Kidney (tissue), 14 donors: ENCODE results near the gene BMP7. TPM values are rescaled to one million over a fixed set of nuclear protein-coding genes. Genes with fewer than 3 reads are reported as not detected.

ENCODE experiments used
- DNase-seq, 5 donors: peaks; one replicate each; pipeline ENCODE4 v3.0.0-alpha.2; 2013 to 2020
- FAIRE-seq: peaks from 2 replicates; lab custom pipeline; 2012; peaks lifted over from hg19 to GRCh38; lab: Jason Lieb, UNC
- H3K27ac ChIP-seq, 2 donors: one replicate each; pipeline ENCODE4 v1.7.0; 2013; ENCODE audit warnings: low read depth in 2 of 2, low read length in 2 of 2, inconsistent platforms in 1 of 2
- H3K27me3 ChIP-seq: one replicate; pipeline ENCODE4 v1.7.1; 2013; ENCODE audit warnings: low read length, inconsistent platforms; ENCODE audit not compliant: control insufficient read depth, insufficient read depth
- H3K36me3 ChIP-seq, 3 donors: one replicate each; pipeline versions ENCODE4 v1.7.0 to v1.7.1; 2013; ENCODE audit warnings: low read length in 3 of 3, control low read depth in 1 of 3, inconsistent platforms in 1 of 3; ENCODE audit not compliant: insufficient read depth in 3 of 3, control insufficient read depth in 2 of 3
- H3K4me1 ChIP-seq, 3 donors: one replicate each; pipeline versions ENCODE4 v1.7.0 to v1.7.1; 2013; ENCODE audit warnings: low read length in 3 of 3, inconsistent platforms in 1 of 3, low read depth in 1 of 3; ENCODE audit not compliant: control insufficient read depth in 2 of 3, insufficient read depth in 2 of 3
- H3K4me3 ChIP-seq, 3 donors: one replicate each; pipeline versions ENCODE4 v1.7.0 to v1.8.1; 2013; ENCODE audit warnings: low read length in 3 of 3, control low read depth in 1 of 3, inconsistent platforms in 1 of 3
- H3K9ac ChIP-seq, 3 donors: one replicate each; pipeline versions ENCODE4 v1.7.0 to v1.7.1; 2013; ENCODE audit warnings: low read length in 3 of 3, control low read depth in 1 of 3, inconsistent platforms in 1 of 3
- H3K9me3 ChIP-seq, 3 donors: one replicate each; pipeline versions ENCODE4 v1.7.0 to v1.7.1; 2013; ENCODE audit warnings: low read length in 3 of 3, control low read depth in 1 of 3, inconsistent platforms in 1 of 3; ENCODE audit not compliant: control insufficient read depth in 2 of 3, insufficient read depth in 1 of 3
- intact Hi-C: fragments of 100-400 bp; cut with DNase I; formaldehyde crosslinking; loops from one replicate; pipeline ENCODE4 v1.11.1; 2022
- polyA plus RNA-seq: library from polyadenylated mRNA; stranded (reverse); fragments of 350-450 nt; fragmentation: Illumina TruSeq; extraction: RNeasy Lipid Tissue Mini Kit (QIAGEN cat#74804); gene quantifications from one replicate; pipeline ENCODE4 v1.2.3, GENCODE V29; 2014; ENCODE audit warnings: low read depth, low replicate concordance; ENCODE audit not compliant: insufficient read depth
- total RNA-seq: library from RNA; stranded (reverse); fragmentation: NEBNext Ultra II Directional; extraction: Animal tissue kit (Norgen Biotek cat#: 25700); gene quantifications from one replicate; pipeline ENCODE4 v1.2.1, GENCODE V29; 2021
- TF ChIP-seq, protein P1 (sequence below): IDR thresholded peaks from 3 replicates; pipeline ENCODE4 v1.5.1; 2012; ENCODE audit warnings: mild to moderate bottlenecking, moderate library complexity, borderline replicate concordance; ENCODE audit not compliant: insufficient read depth; ENCODE audit errors: extremely low read depth
- donor health status: control.
- donor health status: control.
- donor health status: control.
- donor health status: control.
- donor health status: control.
- donor health status: DM: yes; HTN: yes; CAD: no.
- donor health status: Normal renal cell carcinoma (clear cell type).

Gene BMP7
- total and polyA plus RNA-seq, 2 donors from 2014 or later: 1.6 to 11.3 TPM

- H3K4me1 ChIP-seq: peaks cover 0 to 3% (median 0%) of the 10 kb centered on the region in 3 donors
- H3K27me3 ChIP-seq: no peaks in the 10 kb centered on the region
- TF ChIP-seq, protein P1, sequence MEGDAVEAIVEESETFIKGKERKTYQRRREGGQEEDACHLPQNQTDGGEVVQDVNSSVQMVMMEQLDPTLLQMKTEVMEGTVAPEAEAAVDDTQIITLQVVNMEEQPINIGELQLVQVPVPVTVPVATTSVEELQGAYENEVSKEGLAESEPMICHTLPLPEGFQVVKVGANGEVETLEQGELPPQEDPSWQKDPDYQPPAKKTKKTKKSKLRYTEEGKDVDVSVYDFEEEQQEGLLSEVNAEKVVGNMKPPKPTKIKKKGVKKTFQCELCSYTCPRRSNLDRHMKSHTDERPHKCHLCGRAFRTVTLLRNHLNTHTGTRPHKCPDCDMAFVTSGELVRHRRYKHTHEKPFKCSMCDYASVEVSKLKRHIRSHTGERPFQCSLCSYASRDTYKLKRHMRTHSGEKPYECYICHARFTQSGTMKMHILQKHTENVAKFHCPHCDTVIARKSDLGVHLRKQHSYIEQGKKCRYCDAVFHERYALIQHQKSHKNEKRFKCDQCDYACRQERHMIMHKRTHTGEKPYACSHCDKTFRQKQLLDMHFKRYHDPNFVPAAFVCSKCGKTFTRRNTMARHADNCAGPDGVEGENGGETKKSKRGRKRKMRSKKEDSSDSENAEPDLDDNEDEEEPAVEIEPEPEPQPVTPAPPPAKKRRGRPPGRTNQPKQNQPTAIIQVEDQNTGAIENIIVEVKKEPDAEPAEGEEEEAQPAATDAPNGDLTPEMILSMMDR: no peak
- H3K4me3 ChIP-seq: no peak overlapping the region
- no peak overlapping the region for H3K9ac ChIP-seq
- no peaks in the 10 kb centered on the region for H3K9me3 ChIP-seq
- H3K27ac ChIP-seq: no peak overlapping the region
- peak in 1 of 5 donors; percentile 15 for DNase-seq
- FAIRE-seq: no peak
- intact Hi-C loops: no loop called here
- H3K36me3 ChIP-seq: no peaks in the 10 kb centered on the region
Measured at GRCh38 chr20:57213291-57213690, 53.1 kb downstream of the BMP7 start.

- Histone ChIP-seq H3K4me3 (no peak overlapping the region), H3K4me1 (peaks cover 0 to 3% (median 0%) of the 10 kb centered on the region in 3 donors), H3K9me3 (no peaks in the 10 kb centered on the region), H3K27ac (no peak overlapping the region), H3K9ac (no peak overlapping the region), H3K27me3 (no peaks in the 10 kb centered on the region), H3K36me3 (no peaks in the 10 kb centered on the region)
- intact Hi-C loops: no loop called here
- FAIRE-seq: no peak
- TF ChIP-seq, protein P1: no peak
- peak; percentile 76 to 83 (median 81) for DNase-seq
Measured at GRCh38 chr20:57212534-57213276, 53.7 kb downstream of the BMP7 start.

- peaks cover 0 to 4% (median 0%) of the 10 kb centered on the region in 3 donors for H3K9me3 ChIP-seq
- H3K9ac ChIP-seq: no peak overlapping the region
- peaks cover 0 to 3% (median 0%) of the 10 kb centered on the region in 3 donors for H3K4me1 ChIP-seq
- H3K27me3 ChIP-seq: no peaks in the 10 kb centered on the region
- H3K27ac ChIP-seq: no peak overlapping the region
- TF ChIP-seq, protein P1: no peak
- no peak overlapping the region for H3K4me3 ChIP-seq
- FAIRE-seq (no peak), DNase-seq (peak in 2 of 5 donors; percentile 29 to 58)
- intact Hi-C loops: no loop called here
- H3K36me3 ChIP-seq: no peaks in the 10 kb centered on the region
Measured at GRCh38 chr20:57211908-57212533, 54.4 kb downstream of the BMP7 start.
